ENCODE results near the gene LCE3E.

Gene LCE3E

GRCh38 chr1:152582647-152583046 is 16.1 kb upstream of the LCE3E start:
- no peak for TF ChIP-seq YY1 (IDR thresholded peaks at IDR 0.05; ENCODE audit: low read depth)
- no peak for TF ChIP-seq TAF1 (IDR thresholded peaks at IDR 0.05; ENCODE audit: low read depth)
- no peak for TF ChIP-seq FOXM1 (IDR thresholded peaks at IDR 0.05; ENCODE audit: borderline replicate concordance, low read depth)
- no peak for TF ChIP-seq REST (IDR thresholded peaks at IDR 0.05; ENCODE audit: low read depth)
- no peak for TF ChIP-seq RAD21 (IDR thresholded peaks at IDR 0.05; ENCODE audit: low read depth)
- no peak for TF ChIP-seq CREB1 (IDR thresholded peaks at IDR 0.05; ENCODE audit: low read depth)
- TF ChIP-seq ZBTB7A (IDR thresholded peaks at IDR 0.05; ENCODE audit: low read depth), result no peak
- TF ChIP-seq, protein P1, sequence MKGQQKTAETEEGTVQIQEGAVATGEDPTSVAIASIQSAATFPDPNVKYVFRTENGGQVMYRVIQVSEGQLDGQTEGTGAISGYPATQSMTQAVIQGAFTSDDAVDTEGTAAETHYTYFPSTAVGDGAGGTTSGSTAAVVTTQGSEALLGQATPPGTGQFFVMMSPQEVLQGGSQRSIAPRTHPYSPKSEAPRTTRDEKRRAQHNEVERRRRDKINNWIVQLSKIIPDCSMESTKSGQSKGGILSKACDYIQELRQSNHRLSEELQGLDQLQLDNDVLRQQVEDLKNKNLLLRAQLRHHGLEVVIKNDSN (IDR thresholded peaks at IDR 0.05), result no peak
- no peak for TF ChIP-seq TEAD4 (IDR thresholded peaks at IDR 0.05)
- no peak for TF ChIP-seq EGR1 (IDR thresholded peaks at IDR 0.05)
- TF ChIP-seq TCF12 (IDR thresholded peaks at IDR 0.05; ENCODE audit: low read depth), result no peak
- no peak for TF ChIP-seq EP300 (IDR thresholded peaks at IDR 0.05; ENCODE audit: borderline replicate concordance)

DNA sequence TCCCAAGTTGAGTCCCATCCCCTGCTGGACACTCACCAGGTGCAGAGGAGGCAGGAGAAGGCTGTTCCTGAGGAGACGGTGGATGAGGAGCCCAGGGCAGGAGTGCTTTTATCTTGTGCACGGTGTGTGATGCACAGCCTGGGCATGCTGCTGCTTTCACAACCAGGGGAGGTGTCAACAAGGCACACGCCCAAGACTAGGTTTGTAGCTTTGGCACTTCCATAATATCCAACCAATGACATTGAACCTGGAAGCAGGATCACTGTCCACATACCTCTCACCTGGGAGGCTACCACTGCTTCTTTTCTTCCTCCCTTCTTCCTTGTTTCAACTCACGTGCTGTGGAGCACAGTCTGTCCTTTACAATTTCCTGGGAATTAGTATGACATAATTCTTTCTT is 13.9 kb upstream of the LCE3E start, which contains the start of gene LCE3D:
LCE3D (minus strand) TSS at position 84 of the 400 bp plus-strand sequence. CDS start 580 bp downstream, outside the sequence.
- TF ChIP-seq TEAD4 (IDR thresholded peaks at IDR 0.05), result no peak
- TF ChIP-seq CEBPB (IDR thresholded peaks at IDR 0.05), result no peak
- no peak for TF ChIP-seq NFIC (IDR thresholded peaks at IDR 0.05)
- TF ChIP-seq FOXM1 (IDR thresholded peaks at IDR 0.05; ENCODE audit: borderline replicate concordance, low read depth), result no peak
- no peak for TF ChIP-seq EP300 (IDR thresholded peaks at IDR 0.05; ENCODE audit: borderline replicate concordance)
- TF ChIP-seq, protein P1 (IDR thresholded peaks at IDR 0.05), result no peak
- no peak for TF ChIP-seq YY1 (IDR thresholded peaks at IDR 0.05; ENCODE audit: low read depth)
- TF ChIP-seq RAD21 (IDR thresholded peaks at IDR 0.05; ENCODE audit: low read depth), result no peak
- TF ChIP-seq TAF1 (IDR thresholded peaks at IDR 0.05; ENCODE audit: low read depth), result no peak
- TF ChIP-seq CREB1 (IDR thresholded peaks at IDR 0.05; ENCODE audit: low read depth), result no peak
- no peak for TF ChIP-seq TCF12 (IDR thresholded peaks at IDR 0.05; ENCODE audit: low read depth)
- no peak for TF ChIP-seq EGR1 (IDR thresholded peaks at IDR 0.05)

DNA sequence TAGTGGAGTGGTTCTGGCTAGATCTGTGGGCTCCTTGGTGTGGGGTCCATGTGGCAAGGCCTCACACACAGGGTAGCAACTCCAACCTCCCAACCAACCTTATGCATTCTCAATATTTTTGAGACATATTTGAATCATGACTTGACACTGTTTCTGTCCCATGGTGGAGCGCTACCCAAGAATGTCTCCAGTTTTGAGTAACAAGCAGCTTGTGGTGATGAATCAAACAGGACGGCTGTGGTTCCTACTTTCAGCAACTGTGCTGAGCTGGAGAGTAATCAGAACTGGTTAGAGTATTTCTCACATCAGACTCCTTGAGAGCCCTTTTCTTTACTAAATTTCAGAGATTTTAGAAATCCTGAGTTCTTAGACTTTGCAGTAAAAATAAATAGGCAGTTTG is 10.6 kb upstream of the LCE3E start:
- TF ChIP-seq EP300 (IDR thresholded peaks at IDR 0.05; ENCODE audit: borderline replicate concordance), result no peak
- TF ChIP-seq TCF12 (IDR thresholded peaks at IDR 0.05; ENCODE audit: low read depth), result no peak
- TF ChIP-seq TAF1 (IDR thresholded peaks at IDR 0.05; ENCODE audit: low read depth), result no peak
- TF ChIP-seq EGR1 (IDR thresholded peaks at IDR 0.05), result no peak
- TF ChIP-seq MAX (IDR thresholded peaks at IDR 0.05), result no peak
- no peak for TF ChIP-seq CEBPB (IDR thresholded peaks at IDR 0.05)
- TF ChIP-seq REST (IDR thresholded peaks at IDR 0.05; ENCODE audit: low read depth), result no peak
- no peak for TF ChIP-seq NFIC (IDR thresholded peaks at IDR 0.05)
- TF ChIP-seq, protein P1 (IDR thresholded peaks at IDR 0.05), result no peak
- no peak for TF ChIP-seq CREB1 (IDR thresholded peaks at IDR 0.05; ENCODE audit: low read depth)
- TF ChIP-seq ZBTB7A (IDR thresholded peaks at IDR 0.05; ENCODE audit: low read depth), result no peak
- no peak for TF ChIP-seq YY1 (IDR thresholded peaks at IDR 0.05; ENCODE audit: low read depth)
- no peak for TF ChIP-seq TEAD4 (IDR thresholded peaks at IDR 0.05)
- TF ChIP-seq RAD21 (IDR thresholded peaks at IDR 0.05; ENCODE audit: low read depth), result no peak
- TF ChIP-seq FOXM1 (IDR thresholded peaks at IDR 0.05; ENCODE audit: borderline replicate concordance, low read depth), result no peak

- TF ChIP-seq NFIC (IDR thresholded peaks at IDR 0.05) (no peak), REST (IDR thresholded peaks at IDR 0.05; ENCODE audit: low read depth) (no peak), MAX (IDR thresholded peaks at IDR 0.05) (no peak), TEAD4 (IDR thresholded peaks at IDR 0.05) (no peak), EGR1 (IDR thresholded peaks at IDR 0.05) (no peak), EP300 (IDR thresholded peaks at IDR 0.05; ENCODE audit: borderline replicate concordance) (no peak), RAD21 (IDR thresholded peaks at IDR 0.05; ENCODE audit: low read depth) (no peak), FOXM1 (IDR thresholded peaks at IDR 0.05; ENCODE audit: borderline replicate concordance, low read depth) (no peak), TAF1 (IDR thresholded peaks at IDR 0.05; ENCODE audit: low read depth) (no peak), YY1 (IDR thresholded peaks at IDR 0.05; ENCODE audit: low read depth) (no peak), TCF12 (IDR thresholded peaks at IDR 0.05; ENCODE audit: low read depth) (no peak), CEBPB (IDR thresholded peaks at IDR 0.05) (no peak), CREB1 (IDR thresholded peaks at IDR 0.05; ENCODE audit: low read depth) (no peak), ZBTB7A (IDR thresholded peaks at IDR 0.05; ENCODE audit: low read depth) (no peak)
- TF ChIP-seq, protein P1 (IDR thresholded peaks at IDR 0.05), result no peak
Measured at GRCh38 chr1:152565535-152566215, 905 bp downstream of the LCE3E start.

Measured in Ishikawa (cell line).